ENCODE results near the gene MID1. TPM values are rescaled to one million over a fixed set of nuclear protein-coding genes. Genes with fewer than 3 reads are reported as not detected.
A peak's percentile ranks its signal among the peaks of the same experiment; 100 is the strongest.
"Not testable (repeated sequence)": the region's sequence is repeated elsewhere in the genome, so short reads cannot be mapped to it uniquely, and the experiment has no call there.

MID1 gene
- total RNA-seq, 1 donor from 2014 or later: 3.4 TPM

GRCh38 chrX:10591363-10592335 is 28.7 kb downstream of the MID1 start:
- H3K36me3 ChIP-seq (ENCODE audit: control insufficient read depth, insufficient read depth, low read length): no peaks in the 10 kb centered on the region
- FAIRE-seq (no peak), DNase-seq (ENCODE audit: low read depth) (no peak)
- no peak overlapping the region for H3K4me3 ChIP-seq (ENCODE audit: low read depth, low read length)
- no peaks in the 10 kb centered on the region for H3K27me3 ChIP-seq (ENCODE audit: control insufficient read depth, insufficient read depth, low read length)
- no peak for TF ChIP-seq CTCF (IDR thresholded peaks at IDR 0.05; ENCODE audit: insufficient read depth, low read length, severe bottlenecking)

- not testable (repeated sequence) for DNase-seq (ENCODE audit: low read depth); FAIRE-seq; H3K36me3 ChIP-seq (ENCODE audit: control insufficient read depth, insufficient read depth, low read length); H3K4me3 ChIP-seq (ENCODE audit: low read depth, low read length); H3K27me3 ChIP-seq (ENCODE audit: control insufficient read depth, insufficient read depth, low read length)
These were observed 30.6 kb downstream of the MID1 start for GRCh38 chrX:10589787-10590186.

GRCh38 chrX:10589098-10589497 is 31.3 kb downstream of the MID1 start:
- FAIRE-seq (no peak), DNase-seq (ENCODE audit: low read depth) (no peak)
- Histone ChIP-seq H3K4me3 (ENCODE audit: low read depth, low read length) (no peak overlapping the region), H3K36me3 (ENCODE audit: control insufficient read depth, insufficient read depth, low read length) (no peaks in the 10 kb centered on the region), H3K27me3 (ENCODE audit: control insufficient read depth, insufficient read depth, low read length) (no peaks in the 10 kb centered on the region)
- TF ChIP-seq CTCF (IDR thresholded peaks at IDR 0.05; ENCODE audit: insufficient read depth, low read length, severe bottlenecking): no peak

DNA sequence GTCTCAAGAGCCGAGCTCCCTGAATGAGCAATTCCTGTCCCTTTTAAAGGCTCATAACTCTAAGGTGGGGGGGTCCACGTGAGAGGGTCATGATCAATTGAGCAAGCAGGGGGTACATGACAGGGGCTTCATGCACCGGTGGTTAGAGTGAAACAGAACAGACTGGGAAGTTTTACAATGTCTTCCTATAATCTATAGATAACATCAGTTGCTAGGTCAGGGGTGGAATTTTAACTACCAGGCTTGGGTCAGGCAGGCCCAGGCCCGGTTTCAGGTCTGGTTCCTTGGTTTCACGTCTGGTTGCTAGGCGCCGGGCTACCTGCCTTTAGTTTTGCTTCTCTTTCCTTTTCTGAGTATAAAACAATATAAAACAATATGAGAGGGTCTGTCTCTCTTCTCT is 35.5 kb downstream of the MID1 start:
- not testable (repeated sequence) for DNase-seq (ENCODE audit: low read depth); H3K36me3 ChIP-seq (ENCODE audit: control insufficient read depth, insufficient read depth, low read length); H3K27me3 ChIP-seq (ENCODE audit: control insufficient read depth, insufficient read depth, low read length); FAIRE-seq; H3K4me3 ChIP-seq (ENCODE audit: low read depth, low read length)

DNA sequence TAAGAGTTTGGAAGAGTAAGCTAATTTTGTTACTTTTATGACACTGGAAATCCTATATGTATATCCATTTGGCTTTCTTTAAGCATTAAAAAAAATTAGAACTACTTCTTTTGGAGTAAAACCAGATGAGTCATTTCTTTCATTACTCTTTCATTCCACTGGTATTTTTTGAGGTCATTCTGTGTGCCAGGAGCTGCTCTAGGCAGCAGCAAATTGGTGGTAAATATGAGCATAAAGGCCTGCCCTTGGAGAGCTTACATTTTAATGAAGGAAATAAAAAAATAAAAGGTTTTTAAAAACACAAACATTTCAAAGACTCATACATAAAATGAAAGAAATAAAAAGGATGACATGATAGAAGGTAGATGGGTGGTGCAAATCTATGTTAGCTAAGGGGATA is 37.4 kb downstream of the MID1 start:
- peak; percentile 37 for DNase-seq (ENCODE audit: low read depth)
- no peak for FAIRE-seq
- no peaks in the 10 kb centered on the region for H3K36me3 ChIP-seq (ENCODE audit: control insufficient read depth, insufficient read depth, low read length)
- TF ChIP-seq CTCF (IDR thresholded peaks at IDR 0.05; ENCODE audit: insufficient read depth, low read length, severe bottlenecking): no peak
- no peak overlapping the region for H3K4me3 ChIP-seq (ENCODE audit: low read depth, low read length)
- H3K27me3 ChIP-seq (ENCODE audit: control insufficient read depth, insufficient read depth, low read length): no peaks in the 10 kb centered on the region

DNA sequence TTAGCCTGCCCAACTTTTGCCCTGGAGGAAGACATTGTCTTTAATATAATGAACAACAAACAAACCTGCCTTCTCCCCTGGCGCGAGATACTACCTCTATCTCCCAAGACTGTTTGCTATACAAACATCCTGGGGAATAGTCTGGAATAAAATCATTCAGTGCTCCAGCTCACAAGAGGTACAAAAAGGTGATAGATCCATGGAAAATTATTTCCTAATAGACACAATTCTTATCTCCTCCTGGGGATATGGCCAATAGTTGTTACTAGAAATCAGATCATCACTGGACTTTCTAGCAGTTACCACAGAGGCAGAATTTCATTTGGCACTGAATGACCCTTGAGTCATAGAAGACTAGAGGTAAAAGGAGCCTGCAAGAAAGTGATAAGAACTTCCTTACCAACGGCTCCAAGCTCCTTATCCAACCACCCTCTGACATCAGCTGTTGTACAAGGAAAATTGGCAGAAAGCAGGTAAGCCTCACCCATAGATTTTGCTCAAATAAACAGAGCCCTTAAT is 38.1 kb downstream of the MID1 start:
- DNase-seq (ENCODE audit: low read depth) (peak; percentile 64), FAIRE-seq (no peak)
- H3K36me3 ChIP-seq (ENCODE audit: control insufficient read depth, insufficient read depth, low read length): no peaks in the 10 kb centered on the region
- TF ChIP-seq CTCF (IDR thresholded peaks at IDR 0.05; ENCODE audit: insufficient read depth, low read length, severe bottlenecking): no peak
- H3K4me3 ChIP-seq (ENCODE audit: low read depth, low read length): no peak overlapping the region
- H3K27me3 ChIP-seq (ENCODE audit: control insufficient read depth, insufficient read depth, low read length): no peaks in the 10 kb centered on the region
